Measurements from ENCODE around the gene CENPX. TPM values are rescaled to one million over a fixed set of nuclear protein-coding genes. Genes with fewer than 3 reads are reported as not detected.

Gene CENPX
- total RNA-seq, 2 donors from 2014 or later: 16.5 to 24.4 TPM

GRCh38 chr17:82003411-82004381 is 19.0 kb downstream of the CENPX start:
- intact Hi-C loops (cut with DNase I): no loop called here
- DNase-seq (peak in 1 of 4 donors; percentile 37), ATAC-seq (peak; percentile 41)
- Histone ChIP-seq H3K4me1 (no peaks in the 10 kb centered on the region), H3K4me3 (no peak overlapping the region), H3K27me3 (no peaks in the 10 kb centered on the region), H3K27ac (no peak overlapping the region), H3K9me3 (no peaks in the 10 kb centered on the region), H3K36me3 (replicated peaks in 1 of 2; ENCODE audit: insufficient read depth in 1 of 2, low read depth in 2 of 2) (no peaks in the 10 kb centered on the region)
- whole genome bisulfite sequencing, 2 donors: 80 to 86% methylated on average over 26 to 51 of the region's 53 CpGs
- TF ChIP-seq POLR2A (IDR thresholded peaks at IDR 0.05) (no peak), CTCF (IDR thresholded peaks at IDR 0.05) (no peak)

- no peaks in the 10 kb centered on the region for H3K27me3 ChIP-seq
- TF ChIP-seq POLR2A (IDR thresholded peaks at IDR 0.05) (no peak), CTCF (IDR thresholded peaks at IDR 0.05) (no peak)
- ATAC-seq (no peak), DNase-seq (no peak)
- H3K4me1 ChIP-seq: no peaks in the 10 kb centered on the region
- H3K4me3 ChIP-seq: no peak overlapping the region
- 88 to 93% methylated on average over 10 to 17 of the region's 17 CpGs for WGBS, 2 donors
- H3K9me3 ChIP-seq: no peaks in the 10 kb centered on the region
- intact Hi-C loops (cut with DNase I): no loop called here
- H3K27ac ChIP-seq: no peak overlapping the region
- no peaks in the 10 kb centered on the region for H3K36me3 ChIP-seq (replicated peaks in 1 of 2; ENCODE audit: insufficient read depth in 1 of 2, low read depth in 2 of 2)
Measured at GRCh38 chr17:82001571-82002056, 21.1 kb downstream of the CENPX start.

DNA sequence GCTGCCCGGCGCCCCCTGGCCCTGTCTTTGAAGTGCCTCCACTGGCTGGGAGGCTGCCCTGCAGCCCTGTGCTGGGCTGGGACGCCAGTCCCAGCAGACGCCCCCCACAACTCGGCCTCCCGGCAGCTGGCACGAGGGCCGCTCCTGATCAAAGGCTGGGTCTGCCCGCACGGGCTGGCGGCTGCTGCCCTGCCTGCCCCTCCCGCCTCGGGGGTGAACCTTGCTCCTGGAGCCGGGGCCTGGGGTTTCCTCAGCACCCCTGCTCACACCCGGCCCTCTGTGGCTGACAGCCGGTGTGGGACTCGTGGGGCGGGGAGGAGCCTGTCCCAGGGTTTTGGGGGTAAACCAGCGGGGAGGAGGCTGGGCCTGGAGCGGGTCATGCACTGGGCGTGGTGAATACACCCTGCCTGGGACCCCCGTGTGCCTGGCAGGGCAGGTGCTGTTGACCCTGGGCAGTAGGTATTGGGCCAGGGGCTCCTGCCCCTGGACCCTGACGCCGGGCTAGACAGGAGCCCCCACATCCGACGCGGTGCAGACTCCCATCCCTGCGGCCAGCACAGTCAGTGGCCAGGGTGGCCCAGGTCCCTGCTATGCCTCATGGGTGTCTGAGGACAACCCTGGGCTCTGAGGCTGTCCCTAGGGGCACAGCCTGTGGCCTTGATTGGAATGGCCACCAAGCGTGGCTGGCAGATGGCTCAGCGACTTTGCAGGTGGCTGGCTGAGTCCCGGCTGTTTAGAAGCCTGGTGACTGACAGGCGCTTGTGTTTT is 21.7 kb downstream of the CENPX start:
- 79 to 87% methylated on average over 2 to 19 of the region's 32 CpGs for WGBS, 2 donors
- no peaks in the 10 kb centered on the region for H3K4me1 ChIP-seq
- no peaks in the 10 kb centered on the region for H3K36me3 ChIP-seq (replicated peaks in 1 of 2; ENCODE audit: insufficient read depth in 1 of 2, low read depth in 2 of 2)
- no peaks in the 10 kb centered on the region for H3K27me3 ChIP-seq
- no peaks in the 10 kb centered on the region for H3K9me3 ChIP-seq
- DNase-seq: no peak
- no peak for ATAC-seq
- no peak overlapping the region for H3K4me3 ChIP-seq
- intact Hi-C loops (cut with DNase I): no loop called here
- no peak overlapping the region for H3K27ac ChIP-seq
- TF ChIP-seq CTCF (IDR thresholded peaks at IDR 0.05): no peak
- TF ChIP-seq POLR2A (IDR thresholded peaks at IDR 0.05): no peak

DNA sequence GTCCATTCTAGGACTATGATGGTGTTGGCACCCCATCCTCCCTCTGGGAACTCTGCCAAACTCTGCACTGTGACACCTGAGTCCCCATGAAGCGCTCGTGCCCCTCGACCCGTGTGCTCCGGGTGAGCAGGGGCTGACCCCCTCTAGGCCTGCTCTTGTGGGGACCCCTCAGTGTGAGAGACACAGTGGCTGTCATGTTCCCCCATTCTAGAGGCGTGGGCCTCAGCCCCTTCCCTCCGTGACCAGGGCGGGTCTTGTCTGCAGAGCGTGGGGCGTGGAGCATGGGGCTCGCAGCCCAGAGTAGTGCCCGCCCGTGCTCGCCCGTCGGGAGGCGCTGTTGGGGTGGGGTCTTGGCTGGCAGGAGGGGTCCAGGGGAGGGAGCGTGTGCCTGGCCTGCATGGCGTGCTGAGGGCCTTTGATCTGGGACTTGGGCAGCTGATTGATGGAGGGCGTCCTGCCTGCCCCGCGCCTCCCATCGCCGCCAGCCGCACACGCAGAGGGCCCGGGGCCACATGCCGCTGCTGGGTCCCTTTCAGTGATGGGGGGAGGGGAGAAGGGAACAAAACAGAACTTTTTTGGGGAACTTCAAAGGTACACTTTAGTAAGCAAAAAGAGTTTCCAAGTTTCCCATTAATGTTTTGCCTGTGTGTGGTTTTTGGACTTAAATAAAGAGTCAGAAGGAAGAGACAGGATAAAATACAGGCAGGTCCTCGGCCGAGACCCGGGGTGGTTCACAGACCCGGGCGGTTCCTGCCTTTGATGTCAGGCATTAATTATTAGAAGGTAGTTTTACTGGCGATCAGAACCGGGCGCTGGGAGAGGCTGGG is 22.5 kb downstream of the CENPX start:
- Histone ChIP-seq H3K36me3 (replicated peaks in 1 of 2; ENCODE audit: insufficient read depth in 1 of 2, low read depth in 2 of 2) (no peaks in the 10 kb centered on the region), H3K4me3 (no peak overlapping the region), H3K27ac (no peak overlapping the region), H3K4me1 (no peaks in the 10 kb centered on the region), H3K27me3 (no peaks in the 10 kb centered on the region), H3K9me3 (no peaks in the 10 kb centered on the region)
- DNase-seq (no peak), ATAC-seq (no peak)
- TF ChIP-seq POLR2A (IDR thresholded peaks at IDR 0.05): no peak
- TF ChIP-seq CTCF (IDR thresholded peaks at IDR 0.05): no peak
- intact Hi-C loops (cut with DNase I): no loop called here
- 82 to 94% methylated on average over 22 to 35 of the region's 36 CpGs for WGBS, 2 donors

Data from body of pancreas (tissue), 4 donors.